OCI-LY3 (cell line): ENCODE results near the gene RAP1GAP.

ENCODE experiments used
- H2AFZ ChIP-seq: fragments of 200-600, 300-600 bp; shearing (Covaris generic); 2 replicates; pipeline ENCODE4 v1.6.0; 2014; ENCODE audit warnings: antibody characterized with exemption, low read depth, low read length
- H3K27ac ChIP-seq: fragments of 200-600, 300-600 bp; sonication (generic); 2 replicates; pipeline ENCODE4 v1.5.1; 2014; ENCODE audit warnings: mild to moderate bottlenecking, low read length, moderate library complexity, mixed read lengths
- H3K27me3 ChIP-seq: fragments of 200-600, 300-600 bp; sonication (generic); 2 replicates; pipeline ENCODE4 v1.6.1; 2014; ENCODE audit warnings: low read depth, low read length, mixed read lengths
- H3K36me3 ChIP-seq: fragments of 200-600, 300-600 bp; sonication (generic); replicated peaks from 2 replicates; pipeline ENCODE3; 2014; ENCODE audit warnings: low read depth, low read length, mixed read lengths
- H3K4me1 ChIP-seq: fragments of 300-600, 200-600 bp; sonication (generic); 2 replicates; pipeline ENCODE4 v1.6.1; 2014; ENCODE audit warnings: low read length, mixed read lengths
- H3K4me2 ChIP-seq: fragments of 200-600, 300-600 bp; sonication (generic); 2 replicates; pipeline ENCODE4 v1.6.1; 2014; ENCODE audit warnings: low read length, mixed read lengths
- H3K4me3 ChIP-seq: fragments of 300-600, 200-600 bp; sonication (generic); 2 replicates; pipeline ENCODE4 v1.5.1; 2014; ENCODE audit warnings: antibody characterized with exemption, mild to moderate bottlenecking, low read length, moderate library complexity
- H3K79me2 ChIP-seq: fragments of 300-600, 200-600 bp; shearing (Covaris generic); 2 replicates; pipeline ENCODE4 v1.6.1; 2014; ENCODE audit warnings: mild to moderate bottlenecking, low read length, mixed read lengths
- H3K9ac ChIP-seq: fragments of 300-600, 200-600 bp; shearing (Covaris generic); 2 replicates; pipeline ENCODE4 v1.6.0; 2014; ENCODE audit warnings: mild to moderate bottlenecking, low read length, moderate library complexity
- H3K9me3 ChIP-seq: fragments of 200-600, 300-600 bp; shearing (Covaris generic); 2 replicates; pipeline ENCODE4 v1.6.1; 2014; ENCODE audit warnings: low read length, mixed read lengths; ENCODE audit not compliant: insufficient read depth
- H4K20me1 ChIP-seq: fragments of 200-600, 300-600 bp; sonication (generic); 2 replicates; pipeline ENCODE4 v1.6.1; 2016; ENCODE audit warnings: low read length, mixed read lengths; ENCODE audit not compliant: insufficient read depth
- CTCF ChIP-seq: fragments of 200-600, 300-600 bp; sonication (generic); IDR thresholded peaks from 2 replicates; pipeline ENCODE4 v1.5.1; 2014; ENCODE audit warnings: antibody characterized with exemption, low read length, low read depth
- EZH2phosphoT487 ChIP-seq: fragments of 200-600 bp; shearing (Covaris generic); IDR thresholded peaks from 2 replicates; pipeline ENCODE4 v1.6.1; 2018; ENCODE audit warnings: antibody characterized with exemption, mixed run types, low read depth

RAP1GAP gene

DNA sequence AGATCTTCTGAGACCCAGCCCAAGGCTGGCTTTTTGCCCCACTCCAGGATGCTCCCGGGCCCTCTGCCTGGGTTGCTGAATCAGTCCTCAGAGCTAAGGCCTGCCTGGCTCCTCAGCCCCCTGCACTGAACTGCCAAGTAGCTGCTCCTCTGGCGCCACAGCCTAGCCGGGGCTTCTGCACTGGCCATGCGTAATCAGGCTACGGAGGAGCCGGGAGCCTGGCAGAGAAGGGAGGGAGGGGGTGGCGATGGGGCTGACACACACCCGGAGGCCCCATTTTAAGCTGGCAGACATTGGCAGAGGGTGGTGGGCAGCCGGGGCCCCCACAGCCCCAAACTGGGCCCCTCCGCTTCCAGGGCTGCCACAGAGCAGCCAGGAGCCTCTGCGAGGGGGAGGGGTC lies 121.3 kb downstream of the RAP1GAP start:
- Histone ChIP-seq H3K4me3 (no peak overlapping the region), H3K9ac (no peak overlapping the region), H2AFZ (no peak overlapping the region), H3K79me2 (no peaks in the 10 kb centered on the region), H3K27ac (no peak overlapping the region), H3K36me3 (no peaks in the 10 kb centered on the region), H3K4me1 (no peaks in the 10 kb centered on the region), H3K4me2 (no peak overlapping the region), H3K27me3 (peaks cover 6% of the 10 kb centered on the region; the same call in 1 of the 2 replicates), H4K20me1 (no peaks in the 10 kb centered on the region), H3K9me3 (no peaks in the 10 kb centered on the region)
- TF ChIP-seq EZH2phosphoT487 (no peak), CTCF (no peak)
